Esophagus (tissue), 2 donors: ENCODE results near the gene C1orf146. TPM values are rescaled to one million over a fixed set of nuclear protein-coding genes. Genes with fewer than 3 reads are reported as not detected.
"Not testable (repeated sequence)": the region's sequence is repeated elsewhere in the genome, so short reads cannot be mapped to it uniquely, and the experiment has no call there.

Experiments used
- H3K27ac ChIP-seq, 2 donors: one replicate each; pipeline ENCODE4 v1.5.1; 2013; ENCODE audit warnings: low read depth in 2 of 2, mild to moderate bottlenecking in 2 of 2, inconsistent platforms in 1 of 2, low read length in 1 of 2, moderate library complexity in 1 of 2
- H3K27me3 ChIP-seq, 2 donors: one replicate each; pipeline ENCODE4 v1.6.1; 2013; ENCODE audit warnings: low read length in 2 of 2, control low read depth in 1 of 2, mild to moderate bottlenecking in 1 of 2; ENCODE audit not compliant: insufficient read depth in 2 of 2, control insufficient read depth in 1 of 2
- H3K36me3 ChIP-seq, 2 donors: one replicate each; pipeline ENCODE4 v1.6.1; 2013; ENCODE audit warnings: low read length in 1 of 2; ENCODE audit not compliant: control insufficient read depth in 2 of 2, insufficient read depth in 2 of 2
- H3K4me1 ChIP-seq, 2 donors: one replicate each; pipeline ENCODE4 v1.6.1; 2013; ENCODE audit warnings: low read length in 1 of 2; ENCODE audit not compliant: control insufficient read depth in 2 of 2, insufficient read depth in 2 of 2
- H3K4me3 ChIP-seq, 2 donors: one replicate each; pipeline ENCODE4 v1.5.1; 2013; ENCODE audit warnings: low read length in 2 of 2, mild to moderate bottlenecking in 2 of 2, low read depth in 1 of 2, moderate library complexity in 1 of 2
- H3K9me3 ChIP-seq, 2 donors: one replicate each; pipeline ENCODE4 v1.6.1; 2013; ENCODE audit warnings: mild to moderate bottlenecking in 2 of 2, low read depth in 1 of 2, low read length in 1 of 2, moderate library complexity in 1 of 2; ENCODE audit not compliant: control insufficient read depth in 2 of 2, insufficient read depth in 1 of 2
- WGBS, 2 donors: extraction: QIAGEN DNeasy Blood & Tissue Kit; methylation state at CpG; one replicate each; pipeline ENCODE4 v1.1.7; 2013; 5-methylcytosine and 5-hydroxymethylcytosine counted together
- polyA plus RNA-seq, 2 donors: library from polyadenylated mRNA; stranded (reverse); fragments of 200-250 nt; gene quantifications; one replicate each; pipeline ENCODE4 v1.2.3, GENCODE V29; 2013
- donor health status: healthy with polysubstance abuse.
- donor health status: Bipolar disorder and iron deficiency.

The C1orf146 gene
- polyA plus RNA-seq, 2 donors = not detected

DNA sequence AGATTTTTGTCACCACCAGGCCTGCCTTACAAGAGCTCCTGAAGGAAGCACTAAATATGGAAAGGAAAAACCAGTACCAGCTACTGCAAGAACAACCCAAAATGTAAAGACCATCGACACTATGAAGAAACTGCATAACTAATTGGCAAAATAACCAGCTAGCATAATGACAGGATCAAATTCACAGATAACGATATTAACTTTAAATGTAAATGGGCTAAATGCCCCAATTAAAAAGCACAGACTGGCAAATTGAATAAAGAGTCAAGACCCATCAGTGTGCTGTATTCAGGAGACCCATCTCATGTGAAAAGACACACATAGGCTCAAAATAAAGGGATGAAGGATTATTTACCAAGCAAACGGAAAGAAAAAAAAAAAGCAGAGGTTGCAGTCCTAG, 37.0 kb downstream of the C1orf146 start:
- not testable (repeated sequence) for H3K27ac ChIP-seq, H3K9me3 ChIP-seq, H3K36me3 ChIP-seq, H3K4me1 ChIP-seq, H3K4me3 ChIP-seq, H3K27me3 ChIP-seq
- WGBS, 2 donors = 80 to 83% methylated on average over 3 of the region's 3 CpGs

DNA sequence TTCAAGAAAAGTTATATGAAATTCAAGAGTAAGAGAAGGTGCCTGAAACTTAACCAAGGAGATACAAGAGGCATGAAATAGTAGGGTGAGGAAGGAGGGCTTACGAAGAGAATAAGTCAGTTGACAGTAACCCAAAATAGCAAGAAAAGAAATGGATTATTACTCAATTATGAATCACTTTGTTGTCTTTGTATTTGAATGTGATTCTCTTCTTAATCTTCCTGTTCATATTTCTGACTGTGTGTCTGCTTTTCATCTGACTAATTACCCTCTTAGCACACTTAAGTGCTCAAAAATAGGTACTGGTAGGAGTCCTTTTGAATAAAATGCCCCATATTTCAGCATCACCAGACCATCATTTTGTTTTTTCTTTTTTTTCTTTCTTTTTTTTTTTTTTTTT, 41.6 kb downstream of the C1orf146 start:
- Histone ChIP-seq H3K9me3 (no peaks in the 10 kb centered on the region), H3K4me3 (no peak overlapping the region), H3K36me3 (no peaks in the 10 kb centered on the region), H3K27me3 (no peaks in the 10 kb centered on the region), H3K27ac (no peak overlapping the region), H3K4me1 (no peaks in the 10 kb centered on the region)
- WGBS, 2 donors = 65 to 90% methylated on average over 1 of the region's 1 CpG

DNA sequence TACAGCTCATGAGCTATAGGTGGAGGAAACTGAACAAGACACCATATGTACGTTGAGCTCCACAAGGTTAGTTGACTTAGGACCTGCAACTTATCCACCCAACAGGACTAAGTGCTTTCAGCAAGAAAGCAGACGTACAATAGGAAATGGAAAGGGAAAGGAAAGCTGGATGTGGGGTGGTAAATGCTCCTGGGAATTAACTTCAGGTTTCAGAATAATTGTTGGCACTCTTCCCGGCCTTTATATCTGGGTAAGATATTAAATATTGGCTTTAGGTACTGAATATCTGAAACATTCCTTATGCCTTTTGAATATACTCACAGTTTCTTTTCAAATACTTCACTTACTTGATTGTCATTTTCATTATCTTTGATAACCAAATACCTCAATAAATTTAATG, 44.8 kb downstream of the C1orf146 start:
- no peaks in the 10 kb centered on the region for H3K9me3 ChIP-seq
- no peaks in the 10 kb centered on the region for H3K4me1 ChIP-seq
- H3K36me3 ChIP-seq = no peaks in the 10 kb centered on the region
- whole genome bisulfite sequencing, 2 donors = 81 to 89% methylated on average over 3 of the region's 3 CpGs
- no peak overlapping the region for H3K27ac ChIP-seq
- no peak overlapping the region for H3K4me3 ChIP-seq
- H3K27me3 ChIP-seq = no peaks in the 10 kb centered on the region

DNA sequence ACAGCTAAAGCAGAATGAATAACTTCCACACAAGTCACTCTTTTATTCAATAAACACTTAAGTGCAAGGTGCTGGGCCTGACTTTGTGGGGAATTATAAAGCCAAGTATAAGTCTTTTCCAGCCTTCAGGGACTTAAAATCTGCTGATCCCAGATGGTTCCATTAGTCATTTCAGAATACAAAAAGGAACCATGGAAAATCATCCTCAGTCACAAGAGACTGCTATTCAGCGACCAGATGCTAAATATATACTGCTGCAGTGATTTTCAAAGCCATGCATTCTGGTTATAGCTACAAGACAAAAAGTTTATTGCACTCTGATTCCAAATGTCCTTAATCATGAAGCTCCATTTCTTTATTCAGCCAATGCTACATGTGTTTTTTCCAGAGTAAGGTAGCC, 55.3 kb downstream of the C1orf146 start:
- no peak overlapping the region for H3K27ac ChIP-seq
- no peaks in the 10 kb centered on the region for H3K9me3 ChIP-seq
- 83 to 86% methylated on average over 1 of the region's 1 CpG for WGBS, 2 donors
- no peak overlapping the region for H3K4me3 ChIP-seq
- no peaks in the 10 kb centered on the region for H3K4me1 ChIP-seq
- H3K27me3 ChIP-seq = no peaks in the 10 kb centered on the region
- H3K36me3 ChIP-seq = peaks cover 5 to 7% of the 10 kb centered on the region in 2 donors

DNA sequence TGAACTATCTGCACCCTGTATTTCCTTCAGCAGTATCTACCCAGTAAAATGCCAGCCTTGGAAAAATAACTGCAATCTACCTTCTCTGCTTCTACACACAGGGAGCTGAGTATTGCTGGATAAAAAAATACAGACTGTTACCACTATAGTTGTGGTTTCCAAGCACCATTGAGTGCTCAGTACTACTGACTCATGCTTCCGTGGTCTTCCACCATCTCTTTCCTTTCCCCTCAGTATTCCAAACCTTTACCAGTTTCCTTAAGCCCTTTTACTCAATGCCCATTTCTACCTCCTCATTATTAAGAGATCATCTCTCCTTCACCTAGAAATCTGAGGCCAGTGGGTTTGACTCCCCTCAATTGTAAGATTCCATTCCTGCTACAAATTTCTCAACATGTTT, 57.2 kb downstream of the C1orf146 start:
- peaks cover 5 to 11% of the 10 kb centered on the region in 2 donors for H3K36me3 ChIP-seq
- no peaks in the 10 kb centered on the region for H3K4me1 ChIP-seq
- no peak overlapping the region for H3K27ac ChIP-seq
- no peak overlapping the region for H3K4me3 ChIP-seq
- WGBS, 2 donors = 96 to 100% methylated on average over 1 of the region's 1 CpG
- H3K27me3 ChIP-seq = no peaks in the 10 kb centered on the region
- H3K9me3 ChIP-seq = no peaks in the 10 kb centered on the region

DNA sequence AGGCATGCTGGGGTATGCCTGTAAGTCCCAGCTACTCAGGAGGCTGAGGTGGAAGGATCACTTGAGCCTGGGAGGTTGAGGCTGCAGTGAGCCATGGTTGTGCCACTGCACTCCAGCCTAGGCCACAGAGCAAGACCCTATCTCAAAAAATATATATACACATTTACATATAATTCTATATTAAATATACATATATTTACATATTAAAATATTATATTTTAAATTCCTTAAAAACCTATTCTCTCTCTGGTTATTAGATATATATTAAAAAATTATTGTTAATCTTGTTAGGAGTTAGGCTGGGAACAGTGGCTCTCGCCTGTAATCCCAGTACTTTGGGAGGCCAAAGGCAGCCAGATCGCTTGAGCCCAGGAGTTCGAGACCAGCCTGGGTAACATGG, 58.4 kb downstream of the C1orf146 start:
- no peaks in the 10 kb centered on the region for H3K9me3 ChIP-seq
- 98 to 100% methylated on average over 3 of the region's 3 CpGs for WGBS, 2 donors
- peaks cover 5 to 11% of the 10 kb centered on the region in 2 donors for H3K36me3 ChIP-seq
- no peak overlapping the region for H3K4me3 ChIP-seq
- no peaks in the 10 kb centered on the region for H3K4me1 ChIP-seq
- H3K27ac ChIP-seq = no peak overlapping the region
- H3K27me3 ChIP-seq = no peaks in the 10 kb centered on the region

DNA sequence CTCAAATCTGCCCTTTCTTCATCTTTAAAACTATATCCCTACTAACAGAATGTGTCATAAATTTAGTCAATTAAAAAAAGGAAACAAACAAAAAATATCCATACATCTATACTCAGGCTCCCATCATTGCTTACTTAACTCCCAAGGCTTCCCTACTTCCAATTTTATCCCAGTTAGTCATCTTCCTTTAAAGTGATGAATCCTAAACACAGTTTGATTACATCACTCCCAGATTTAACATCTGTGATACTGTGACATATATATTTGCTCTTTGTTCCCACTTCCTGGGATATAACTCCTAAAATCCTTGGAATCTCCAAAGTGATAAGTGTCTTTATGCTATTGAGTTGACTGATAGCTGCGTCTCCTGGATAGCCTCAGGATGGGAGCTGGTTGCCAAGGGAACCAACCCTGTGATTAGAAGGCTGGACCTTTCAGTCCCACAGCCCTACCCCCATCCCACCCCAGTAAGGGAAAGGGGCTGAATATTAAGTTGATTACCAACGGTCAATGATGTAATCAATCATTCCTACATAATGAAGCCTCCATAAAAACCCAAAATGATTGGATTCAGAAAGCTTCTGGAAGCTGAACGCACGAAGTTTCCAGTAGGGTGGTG, 59.5 kb downstream of the C1orf146 start:
- WGBS, 2 donors = 95 to 96% methylated on average over 4 of the region's 4 CpGs
- no peak overlapping the region for H3K4me3 ChIP-seq
- no peaks in the 10 kb centered on the region for H3K27me3 ChIP-seq
- H3K36me3 ChIP-seq = peaks cover 5 to 11% of the 10 kb centered on the region in 2 donors
- H3K9me3 ChIP-seq = no peaks in the 10 kb centered on the region
- H3K27ac ChIP-seq = no peak overlapping the region
- H3K4me1 ChIP-seq = no peaks in the 10 kb centered on the region

DNA sequence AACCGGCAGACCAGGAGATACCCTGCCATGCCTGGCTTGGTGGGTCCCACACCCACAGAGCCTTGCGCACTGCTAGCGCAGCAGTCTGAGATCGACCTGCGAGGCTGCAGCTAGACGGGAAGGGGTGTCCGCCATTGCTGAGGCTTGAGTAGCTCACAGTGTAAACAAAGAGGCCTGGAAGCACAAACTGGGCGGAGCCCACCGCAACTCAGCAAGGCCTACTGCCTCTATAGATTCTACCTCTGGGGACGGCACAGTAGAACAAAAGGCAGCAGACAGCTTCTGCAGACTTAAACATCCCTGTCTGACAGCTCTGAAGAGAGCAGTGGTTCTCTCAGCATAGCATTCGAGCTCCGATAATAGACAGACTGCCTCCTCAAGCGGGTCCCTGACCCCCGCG, 62.1 kb downstream of the C1orf146 start:
- 97% methylated on average over 15 of the region's 15 CpGs for WGBS, 2 donors
- not testable (repeated sequence) for H3K9me3 ChIP-seq, H3K27me3 ChIP-seq, H3K4me1 ChIP-seq, H3K36me3 ChIP-seq, H3K27ac ChIP-seq, H3K4me3 ChIP-seq

DNA sequence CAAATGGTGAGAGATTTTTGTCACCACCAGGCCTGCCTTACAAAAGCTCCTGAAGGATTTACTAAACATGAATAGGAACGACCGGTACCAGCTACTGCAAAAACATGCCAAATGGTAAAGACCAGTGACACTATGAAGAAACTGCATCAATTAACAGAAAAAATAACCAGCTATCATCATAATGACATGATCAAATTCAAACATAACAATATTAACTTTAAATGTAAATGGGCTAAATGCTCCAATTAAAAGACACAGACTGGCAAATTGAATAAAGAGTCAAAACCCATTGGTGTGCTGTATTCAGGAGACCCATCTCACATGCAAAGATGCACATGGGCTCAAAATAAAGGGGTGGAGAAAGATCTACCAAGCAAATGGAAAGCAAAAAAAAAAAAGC, 63.7 kb downstream of the C1orf146 start:
- 93 to 96% methylated on average over 2 of the region's 2 CpGs for WGBS, 2 donors
- H3K4me1 ChIP-seq, H3K36me3 ChIP-seq: not testable (repeated sequence)

DNA sequence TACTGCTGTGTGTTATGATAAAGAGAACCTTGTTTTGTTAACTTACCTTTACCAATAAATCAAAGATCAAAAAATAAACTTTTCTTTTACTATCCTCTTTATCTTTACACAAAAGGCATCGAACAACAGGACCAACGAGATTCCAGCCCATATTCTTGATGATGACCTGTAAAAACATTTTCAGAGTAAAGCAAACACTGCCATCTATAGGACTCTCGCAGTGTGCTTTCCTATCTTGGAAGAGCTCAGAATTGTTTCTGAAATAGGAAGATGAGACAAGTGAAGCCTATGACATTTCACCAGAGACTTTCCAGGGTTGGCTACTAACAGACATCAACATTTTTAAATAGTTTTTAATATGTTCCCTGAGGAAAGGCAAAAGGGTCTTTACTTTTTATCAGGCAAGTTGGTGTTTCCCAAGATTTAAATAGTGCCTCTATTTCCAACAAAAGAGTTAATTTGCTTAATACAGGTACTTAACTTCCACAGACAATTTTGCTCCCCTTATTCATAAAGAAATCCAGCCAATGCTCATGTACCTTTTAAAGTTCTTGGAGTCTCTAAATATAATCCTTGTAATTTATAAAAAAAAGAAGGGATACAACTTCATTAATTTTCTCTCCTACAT, 73.8 kb downstream of the C1orf146 start:
- no peaks in the 10 kb centered on the region for H3K27me3 ChIP-seq
- no peak overlapping the region for H3K4me3 ChIP-seq
- H3K36me3 ChIP-seq = peaks cover 0 to 4% of the 10 kb centered on the region in 2 donors
- H3K9me3 ChIP-seq = no peaks in the 10 kb centered on the region
- H3K27ac ChIP-seq = no peak overlapping the region
- no peaks in the 10 kb centered on the region for H3K4me1 ChIP-seq
- 16 to 24% methylated on average over 3 of the region's 3 CpGs for WGBS, 2 donors

More for the DNA sequence above, 63.7 kb downstream of the C1orf146 start:
- H3K4me3 ChIP-seq, H3K9me3 ChIP-seq, H3K27ac ChIP-seq, H3K27me3 ChIP-seq: not testable (repeated sequence)
